Left ventricle myocardium inferior (tissue), 1 donor: ENCODE data around the gene IFI30. TPM values are rescaled to one million over a fixed set of nuclear protein-coding genes. Genes with fewer than 3 reads are reported as not detected.

ENCODE experiments used
- DNase-seq: peaks from one replicate; pipeline ENCODE4 v3.0.0-alpha.2; 2020
- H3K27ac ChIP-seq: fragments of 200-600 bp; replicated peaks from 2 replicates; pipeline ENCODE4 v1.8.0; 2021
- H3K27me3 ChIP-seq: fragments of 200-600 bp; 2 replicates; pipeline ENCODE4 v1.8.0; 2021; ENCODE audit warnings: low read depth
- H3K36me3 ChIP-seq: fragments of 200-600 bp; 2 replicates; pipeline ENCODE4 v1.8.0; 2021
- H3K4me1 ChIP-seq: fragments of 200-600 bp; 2 replicates; pipeline ENCODE4 v1.8.0; 2021
- H3K4me3 ChIP-seq: fragments of 200-600 bp; 2 replicates; pipeline ENCODE4 v1.8.0; 2021; ENCODE audit warnings: mild to moderate bottlenecking, moderate library complexity
- H3K9me3 ChIP-seq: fragments of 200-600 bp; replicated peaks from 2 replicates; pipeline ENCODE4 v1.8.0; 2021
- intact Hi-C: fragments of 100-400 bp; cut with micrococcal nuclease; formaldehyde crosslinking; loops from one replicate; pipeline ENCODE4 v1.11.0; 2022
- long read RNA-seq: library from polyadenylated mRNA; unstranded; transcript quantifications from one replicate; pipeline ENCODE4 v2.0.0, GENCODE V29; 2021
- total RNA-seq: library from RNA; stranded (reverse); fragmentation: NEBNext Ultra II Directional; extraction: Animal tissue kit (Norgen Biotek cat#: 25700); gene quantifications from one replicate; pipeline ENCODE4 v1.2.1, GENCODE V29; 2021
- TF ChIP-seq, protein P1 (sequence below): fragments of 200-600 bp; IDR thresholded peaks from 2 replicates; pipeline ENCODE4 v1.8.0; 2021; ENCODE audit warnings: antibody characterized with exemption, mild to moderate bottlenecking, borderline replicate concordance
- donor health status: DM: no; HTN: yes; CAD: no; lungs with severe emphysema.

The IFI30 gene
- total RNA-seq, result 23.3 TPM
- long read RNA-seq, transcript IFI30-201 (7 exons, 1,134 nt), result major isoform, 18 of 18 reads
- long read RNA-seq, partial matches to known transcripts, result 0 of 18 reads
- long read RNA-seq, other reads (novel, unspliced or antisense), result 0 of 18 reads

DNA sequence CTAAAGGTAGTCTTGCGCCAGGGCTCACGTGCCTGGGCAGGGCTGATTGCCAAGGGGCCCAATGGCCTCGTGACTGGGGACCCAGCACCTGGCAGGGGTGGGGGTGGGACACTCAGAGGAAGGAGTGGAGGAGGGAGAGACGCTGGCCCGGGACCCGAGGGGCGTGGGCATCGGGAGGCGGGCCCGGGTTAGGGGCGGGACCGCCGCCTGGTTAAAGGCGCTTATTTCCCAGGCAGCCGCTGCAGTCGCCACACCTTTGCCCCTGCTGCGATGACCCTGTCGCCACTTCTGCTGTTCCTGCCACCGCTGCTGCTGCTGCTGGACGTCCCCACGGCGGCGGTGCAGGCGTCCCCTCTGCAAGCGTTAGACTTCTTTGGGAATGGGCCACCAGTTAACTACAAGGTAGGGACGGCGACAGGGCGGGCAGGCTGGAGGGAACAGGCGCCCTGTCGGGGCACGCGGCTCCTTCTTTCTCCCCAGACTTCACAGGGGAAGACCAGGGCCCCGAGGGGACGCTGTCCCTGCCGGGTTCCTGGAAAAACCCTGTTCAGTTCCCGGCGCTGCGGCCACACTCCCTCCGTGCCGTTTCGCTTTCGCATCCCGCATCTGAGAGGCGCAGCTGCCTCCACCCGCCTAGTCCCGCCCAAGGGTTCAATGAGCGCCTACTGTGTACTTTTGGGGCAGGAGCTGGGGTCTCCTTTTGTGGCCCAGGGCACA lies at the start of gene IFI30:
Gene IFI30, plus strand, starts transcription at position 242 of the 717 bp plus-strand sequence. Its CDS starts 29 bp downstream, at position 271.
- intact Hi-C loops, result no loop called here
- Histone ChIP-seq H3K9me3 (no peaks in the 10 kb centered on the region), H3K4me1 (peaks cover 47% of the 10 kb centered on the region), H3K4me3 (peak within 1 kb of the TSS; percentile 83), H3K27ac (peak within 1 kb of the TSS; percentile 72), H3K36me3 (peaks cover 8% of the 10 kb centered on the region), H3K27me3 (no peaks in the 10 kb centered on the region)
- TF ChIP-seq, protein P1, sequence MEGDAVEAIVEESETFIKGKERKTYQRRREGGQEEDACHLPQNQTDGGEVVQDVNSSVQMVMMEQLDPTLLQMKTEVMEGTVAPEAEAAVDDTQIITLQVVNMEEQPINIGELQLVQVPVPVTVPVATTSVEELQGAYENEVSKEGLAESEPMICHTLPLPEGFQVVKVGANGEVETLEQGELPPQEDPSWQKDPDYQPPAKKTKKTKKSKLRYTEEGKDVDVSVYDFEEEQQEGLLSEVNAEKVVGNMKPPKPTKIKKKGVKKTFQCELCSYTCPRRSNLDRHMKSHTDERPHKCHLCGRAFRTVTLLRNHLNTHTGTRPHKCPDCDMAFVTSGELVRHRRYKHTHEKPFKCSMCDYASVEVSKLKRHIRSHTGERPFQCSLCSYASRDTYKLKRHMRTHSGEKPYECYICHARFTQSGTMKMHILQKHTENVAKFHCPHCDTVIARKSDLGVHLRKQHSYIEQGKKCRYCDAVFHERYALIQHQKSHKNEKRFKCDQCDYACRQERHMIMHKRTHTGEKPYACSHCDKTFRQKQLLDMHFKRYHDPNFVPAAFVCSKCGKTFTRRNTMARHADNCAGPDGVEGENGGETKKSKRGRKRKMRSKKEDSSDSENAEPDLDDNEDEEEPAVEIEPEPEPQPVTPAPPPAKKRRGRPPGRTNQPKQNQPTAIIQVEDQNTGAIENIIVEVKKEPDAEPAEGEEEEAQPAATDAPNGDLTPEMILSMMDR, result no peak
- peak; percentile 79 for DNase-seq

DNA sequence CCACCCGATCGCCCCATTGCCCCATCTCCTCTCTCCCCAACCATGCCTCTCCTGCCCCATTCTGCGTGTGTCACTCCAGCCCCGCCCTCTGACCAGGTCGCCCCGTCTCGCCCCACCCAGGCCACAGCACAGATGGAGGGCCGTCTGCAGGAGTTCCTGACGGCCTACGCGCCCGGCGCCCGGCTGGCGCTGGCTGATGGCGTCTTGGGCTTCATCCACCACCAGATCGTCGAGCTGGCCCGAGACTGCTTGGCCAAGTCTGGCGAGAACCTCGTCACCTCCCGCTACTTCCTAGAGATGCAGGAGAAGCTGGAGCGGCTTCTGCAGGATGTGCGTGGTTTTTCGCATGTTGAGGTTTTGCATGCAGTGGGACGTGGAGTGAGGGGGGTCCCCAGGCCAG lies 49.8 kb upstream of the IFI30 start:
- no peak for DNase-seq
- peak overlapping the region; percentile 15 for H3K4me3 ChIP-seq
- intact Hi-C loops, result no loop called here
- H3K4me1 ChIP-seq, result peaks cover 9% of the 10 kb centered on the region
- TF ChIP-seq, protein P1, result no peak
- peak overlapping the region; percentile 60 for H3K27ac ChIP-seq
- peaks cover 12% of the 10 kb centered on the region for H3K36me3 ChIP-seq
- H3K27me3 ChIP-seq, result no peaks in the 10 kb centered on the region
- H3K9me3 ChIP-seq, result no peaks in the 10 kb centered on the region

DNA sequence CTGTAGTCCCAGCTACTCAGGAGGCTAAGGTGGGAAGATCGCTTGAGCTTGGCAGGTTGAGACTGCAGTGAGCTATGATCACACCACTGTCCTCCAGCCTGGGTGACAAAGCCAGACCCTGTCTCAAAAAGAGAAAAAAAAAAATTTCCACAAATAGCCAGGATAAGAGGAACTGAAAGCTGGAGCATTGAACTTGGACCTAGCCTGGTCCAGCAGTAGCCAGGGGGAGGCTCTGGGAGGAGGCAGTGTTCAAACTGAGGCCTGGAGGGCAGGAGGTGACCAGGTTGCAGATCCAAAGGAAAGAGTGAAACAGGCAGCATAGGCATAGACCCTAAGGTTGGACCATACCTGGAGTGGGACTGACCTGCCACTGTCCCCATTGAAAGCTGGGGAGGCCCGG lies 47.5 kb upstream of the IFI30 start:
- no peaks in the 10 kb centered on the region for H3K9me3 ChIP-seq
- H3K27me3 ChIP-seq, result no peaks in the 10 kb centered on the region
- H3K4me3 ChIP-seq, result no peak overlapping the region
- intact Hi-C loops, result no loop called here
- no peak for DNase-seq
- H3K4me1 ChIP-seq, result peaks cover 3% of the 10 kb centered on the region
- TF ChIP-seq, protein P1, result no peak
- no peak overlapping the region for H3K27ac ChIP-seq
- peaks cover 22% of the 10 kb centered on the region for H3K36me3 ChIP-seq

DNA sequence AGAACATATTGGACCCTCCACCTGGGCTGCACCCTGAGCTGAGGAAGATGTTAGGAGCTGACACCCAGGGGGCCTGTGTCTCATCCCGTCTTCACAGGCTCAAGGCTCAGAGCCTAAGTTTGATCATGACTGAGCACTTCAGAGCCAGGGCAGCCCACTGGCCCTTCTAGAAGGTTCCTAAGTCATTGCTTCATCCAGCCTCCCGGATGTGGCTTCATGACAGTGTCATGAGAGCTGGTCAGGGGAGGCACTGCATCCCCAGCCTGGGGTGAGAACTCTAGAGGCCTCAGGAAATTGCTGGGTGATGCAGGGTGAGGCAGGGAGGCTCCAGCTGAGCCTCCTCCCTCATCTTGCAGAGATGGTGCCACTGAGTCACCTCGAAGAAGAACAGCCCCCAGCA lies 45.6 kb upstream of the IFI30 start:
- no peak for DNase-seq

DNA sequence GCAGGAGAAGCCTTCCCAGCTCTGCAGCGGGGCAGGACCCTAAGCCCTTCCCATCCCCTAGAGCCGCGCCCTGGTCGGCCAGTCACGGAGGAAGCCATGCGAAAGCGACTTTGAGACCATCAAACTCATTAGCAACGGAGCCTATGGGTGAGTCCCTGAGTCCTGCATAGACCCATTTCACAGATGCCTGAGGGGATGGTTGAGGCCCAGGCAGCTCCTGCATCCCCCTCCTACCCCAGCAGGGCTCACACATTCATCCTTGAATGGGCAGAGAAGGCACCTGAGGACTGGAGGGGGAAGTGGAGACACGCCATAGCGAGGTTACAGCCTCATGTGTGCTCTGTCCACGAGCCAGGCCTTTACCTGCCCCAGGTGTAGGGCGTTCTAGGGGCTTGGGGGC lies 44.8 kb upstream of the IFI30 start:
- H3K27me3 ChIP-seq, result no peaks in the 10 kb centered on the region
- H3K4me1 ChIP-seq, result no peaks in the 10 kb centered on the region
- no peak overlapping the region for H3K4me3 ChIP-seq
- no peaks in the 10 kb centered on the region for H3K9me3 ChIP-seq
- H3K27ac ChIP-seq, result no peak overlapping the region
- H3K36me3 ChIP-seq, result peaks cover 45% of the 10 kb centered on the region
- DNase-seq, result no peak
- TF ChIP-seq, protein P1, result no peak
- intact Hi-C loops, result no loop called here

More for the DNA sequence above, 45.6 kb upstream of the IFI30 start:
- intact Hi-C loops, result no loop called here
- Histone ChIP-seq H3K36me3 (peaks cover 37% of the 10 kb centered on the region), H3K9me3 (no peaks in the 10 kb centered on the region), H3K27ac (no peak overlapping the region), H3K4me3 (no peak overlapping the region), H3K27me3 (no peaks in the 10 kb centered on the region), H3K4me1 (no peaks in the 10 kb centered on the region)
- TF ChIP-seq, protein P1, result no peak
